ENCODE measurements around the gene WNT9B. TPM values are rescaled to one million over a fixed set of nuclear protein-coding genes. Genes with fewer than 3 reads are reported as not detected.

Gene WNT9B
- total RNA-seq, 1 experiment from 2014 or later, result not detected

GRCh38 chr17:46894024-46894423 lies 42.6 kb downstream of the WNT9B start:
- Histone ChIP-seq H3K36me3 (ENCODE audit: control insufficient read depth, insufficient read depth, low read length) (no peaks in the 10 kb centered on the region), H3K4me3 (ENCODE audit: low read depth in 2 of 2, low read length in 2 of 2) (no peak overlapping the region), H3K9me3 (ENCODE audit: control insufficient read depth, insufficient read depth, low read depth, low read length) (no peaks in the 10 kb centered on the region), H3K4me1 (ENCODE audit: control insufficient read depth, insufficient read depth, low read length) (no peaks in the 10 kb centered on the region), H3K27ac (ENCODE audit: low read length) (no peak overlapping the region), H3K27me3 (ENCODE audit: control insufficient read depth, insufficient read depth, low read length) (no peaks in the 10 kb centered on the region)
- ATAC-seq, result no peak
- no TSS peak for BruUV-seq (replicated peaks)
- ChIA-PET POLR2A (no interaction called here), CTCF (no interaction called here)
- in situ Hi-C loops (cut with HindIII; ENCODE audit: low pct_unique_long_range_greater_than_20kb, low sequenced_read_pairs), result no loop called here
- no peak for DNase-seq (ENCODE audit: low read depth, low spot score)
- TF ChIP-seq CTCF (IDR thresholded peaks at IDR 0.05) (no peak), SIN3A (IDR thresholded peaks at IDR 0.05; ENCODE audit: borderline replicate concordance, insufficient read depth, low read depth, low read length) (no peak), POLR2AphosphoS5 (IDR thresholded peaks at IDR 0.05; ENCODE audit: low read depth, low read length) (no peak), TCF7L2 (IDR thresholded peaks at IDR 0.05; ENCODE audit: low read depth, low read length) (no peak), REST (IDR thresholded peaks at IDR 0.05; ENCODE audit: insufficient read depth in 1 of 2, low read depth in 2 of 2, low read length in 1 of 2) (no peak)
- intact Hi-C loops (cut with micrococcal nuclease; ENCODE audit: unreplicated experiment), result no loop called here

- in situ Hi-C loops (cut with HindIII; ENCODE audit: low pct_unique_long_range_greater_than_20kb, low sequenced_read_pairs) (no loop called here), intact Hi-C loops (cut with micrococcal nuclease; ENCODE audit: unreplicated experiment) (no loop called here)
- CTCF ChIA-PET, result no interaction called here
- Histone ChIP-seq H3K36me3 (ENCODE audit: control insufficient read depth, insufficient read depth, low read length) (no peaks in the 10 kb centered on the region), H3K27me3 (ENCODE audit: control insufficient read depth, insufficient read depth, low read length) (no peaks in the 10 kb centered on the region), H3K4me3 (ENCODE audit: low read depth in 2 of 2, low read length in 2 of 2) (no peak overlapping the region), H3K9me3 (ENCODE audit: control insufficient read depth, insufficient read depth, low read depth, low read length) (no peaks in the 10 kb centered on the region), H3K27ac (ENCODE audit: low read length) (no peak overlapping the region), H3K4me1 (ENCODE audit: control insufficient read depth, insufficient read depth, low read length) (no peaks in the 10 kb centered on the region)
- no peak for DNase-seq (ENCODE audit: low read depth, low spot score)
- POLR2A ChIA-PET, result no interaction called here
- BruUV-seq (replicated peaks), result no TSS peak
- TF ChIP-seq TCF7L2 (IDR thresholded peaks at IDR 0.05; ENCODE audit: low read depth, low read length) (no peak), REST (IDR thresholded peaks at IDR 0.05; ENCODE audit: insufficient read depth in 1 of 2, low read depth in 2 of 2, low read length in 1 of 2) (no peak), SIN3A (IDR thresholded peaks at IDR 0.05; ENCODE audit: borderline replicate concordance, insufficient read depth, low read depth, low read length) (no peak)
- ATAC-seq, result no peak
These were observed 43.2 kb downstream of the WNT9B start for GRCh38 chr17:46894476-46895151.

Measured in Panc1 (cell line).